HG03558 (cell line): ENCODE results near the gene EPHA1.
"Not testable (repeated sequence)": the region's sequence is repeated elsewhere in the genome, so short reads cannot be mapped to it uniquely, and the experiment has no call there.

ENCODE experiments used
- ATAC-seq: cut with Tn5 transposase; IDR thresholded peaks from one replicate; pipeline ENCODE4 v1.9.1; 2021; ENCODE audit warnings: moderate number of reproducible peaks; ENCODE audit not compliant: unreplicated experiment; ENCODE audit errors: extremely low read depth

Gene EPHA1

DNA sequence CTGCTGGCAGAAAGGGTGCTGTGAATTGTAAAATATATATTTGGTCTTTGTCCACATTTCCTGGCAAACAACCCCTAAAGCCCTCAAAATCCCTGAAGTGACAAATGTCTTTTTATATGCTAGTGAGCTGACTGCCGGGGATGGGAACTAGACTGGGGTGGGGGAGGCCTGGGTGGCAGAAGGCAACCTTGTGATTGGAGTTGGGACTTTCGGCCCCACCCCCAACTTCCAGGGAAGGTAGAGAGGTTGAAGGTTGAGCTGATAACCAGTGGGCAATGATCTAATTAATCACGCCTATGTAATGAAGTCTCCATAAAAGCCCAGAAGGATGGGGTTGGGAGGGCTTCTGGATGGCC is 2.7 kb downstream of the EPHA1 start:
- no peak for ATAC-seq

- ATAC-seq, result no peak
Measured at GRCh38 chr7:143405173-143406001, 3.3 kb downstream of the EPHA1 start.

GRCh38 chr7:143402233-143402632 is 6.4 kb downstream of the EPHA1 start:
- not testable (repeated sequence) for ATAC-seq

DNA sequence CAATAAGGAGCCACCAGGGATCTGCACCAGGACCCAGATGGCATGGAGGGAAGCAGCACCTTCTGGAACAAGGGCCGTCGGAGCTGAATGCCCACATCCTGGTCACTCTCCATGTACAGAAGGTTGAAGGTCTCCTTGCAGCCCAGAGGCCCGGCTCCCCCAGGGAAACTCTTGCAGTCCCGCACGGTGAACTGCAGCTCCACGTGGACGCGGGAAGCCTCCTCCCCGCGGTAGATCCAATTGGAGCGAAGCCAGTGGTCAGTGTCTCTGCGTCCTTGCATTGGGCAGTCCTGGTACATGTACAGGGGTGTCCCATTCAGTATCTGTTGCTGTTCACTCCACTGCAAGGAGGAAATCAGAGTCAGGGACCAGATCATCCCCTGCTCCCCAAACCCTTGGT is 7.4 kb downstream of the EPHA1 start:
- no peak for ATAC-seq

DNA sequence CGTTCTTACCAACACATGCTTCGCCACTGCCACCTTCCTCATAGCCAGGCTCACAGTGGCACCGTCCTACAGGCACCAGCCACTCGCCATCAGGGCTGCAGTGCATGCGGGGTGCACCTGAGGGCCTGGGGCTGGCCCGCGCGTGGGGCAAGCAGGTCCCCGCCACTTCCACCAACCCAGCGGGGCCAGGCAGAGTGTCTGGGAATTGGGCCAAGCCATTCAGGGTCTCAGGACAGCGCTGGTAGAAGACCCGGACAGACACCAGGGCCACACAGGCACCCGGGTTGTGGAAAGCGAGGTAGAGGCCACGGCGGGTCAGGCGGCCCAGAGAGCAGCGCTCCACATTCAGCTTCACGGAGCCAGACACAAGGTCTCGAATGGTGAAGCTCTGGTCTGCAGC is 9.0 kb downstream of the EPHA1 start:
- ATAC-seq, result no peak

DNA sequence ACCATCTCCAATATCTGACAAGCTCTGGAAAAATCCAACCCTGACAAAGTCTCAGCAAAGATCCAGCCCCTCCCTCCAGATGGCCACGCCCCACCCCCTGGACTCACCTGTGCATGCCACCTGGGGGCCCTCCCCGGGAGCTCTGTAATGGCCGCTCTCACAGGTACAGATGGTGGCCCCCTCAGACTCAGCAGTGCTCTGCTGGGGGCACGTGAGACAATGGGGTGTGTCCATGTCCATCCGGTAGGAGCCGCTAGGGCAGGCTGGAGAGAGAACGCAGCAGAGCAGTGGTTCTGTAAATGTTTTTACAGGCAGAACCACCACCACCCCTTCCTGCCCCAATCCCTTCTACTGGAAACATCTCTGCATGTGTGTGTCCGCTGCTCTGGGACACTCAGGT is 9.5 kb downstream of the EPHA1 start:
- ATAC-seq, result no peak

DNA sequence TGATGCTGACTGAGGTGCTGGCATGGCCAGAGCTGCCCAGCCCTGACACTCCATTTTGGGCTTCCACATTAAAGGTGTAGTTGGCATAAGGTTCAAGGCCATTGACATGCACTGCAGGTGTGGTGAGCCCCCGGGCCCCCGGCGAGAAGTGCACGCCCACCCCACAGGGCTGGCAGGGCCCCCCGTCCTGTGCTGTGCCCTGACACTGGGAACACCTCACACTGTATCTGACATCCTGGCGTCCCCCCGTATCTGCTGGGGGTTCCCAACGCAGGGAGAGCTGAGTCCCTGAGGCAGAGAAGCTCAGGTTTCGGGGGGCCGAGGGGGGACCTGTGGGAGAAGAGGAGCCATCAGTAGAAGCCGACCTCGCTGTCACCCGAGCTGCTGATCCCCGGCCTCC is 10.0 kb downstream of the EPHA1 start:
- no peak for ATAC-seq

GRCh38 chr7:143397710-143398530 is 10.7 kb downstream of the EPHA1 start:
- no peak for ATAC-seq

DNA sequence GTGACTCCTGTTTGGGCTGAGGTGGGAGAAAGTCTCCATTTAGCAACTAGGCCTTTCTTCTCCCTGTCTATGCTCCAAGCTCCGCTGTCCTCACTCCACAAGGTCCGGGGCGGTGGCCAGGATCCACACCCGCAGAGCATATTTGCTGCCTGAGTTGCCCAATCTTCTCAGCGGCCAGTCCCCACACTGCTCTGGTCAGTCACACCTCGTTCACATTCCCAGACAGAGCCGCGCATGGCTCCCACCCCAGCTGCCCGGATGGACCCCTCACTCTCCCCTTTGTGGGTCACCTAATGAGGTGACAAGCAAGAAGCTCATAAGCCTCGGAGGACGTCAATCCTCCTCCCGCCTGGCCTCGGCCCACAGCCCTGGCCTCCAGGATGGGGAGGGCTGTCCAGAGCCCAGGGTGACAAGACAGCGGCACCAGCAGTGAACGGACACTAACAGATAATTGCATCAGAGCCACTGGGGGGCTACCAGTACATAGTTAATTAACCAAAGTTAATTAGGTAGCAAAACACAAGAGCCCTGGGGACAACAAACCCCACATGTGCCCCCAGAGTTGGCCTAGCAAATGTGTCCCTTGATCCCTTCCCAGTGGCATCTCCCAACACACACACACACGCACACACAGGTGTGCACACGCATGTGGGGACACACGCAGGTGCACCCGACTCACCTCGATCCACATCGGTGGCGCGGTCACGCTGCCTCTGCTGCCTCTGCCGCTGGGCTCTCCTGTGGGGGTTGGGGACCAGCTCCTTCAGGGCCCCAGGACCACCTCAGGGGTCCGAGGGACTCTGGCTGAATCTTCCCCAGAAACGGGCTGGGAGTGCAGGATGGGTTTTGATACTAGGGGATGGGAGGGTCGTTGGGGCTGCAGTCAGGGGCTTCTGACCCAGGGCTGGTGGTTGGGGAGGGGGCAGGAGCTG is 11.8 kb downstream of the EPHA1 start:
- no peak for ATAC-seq

DNA sequence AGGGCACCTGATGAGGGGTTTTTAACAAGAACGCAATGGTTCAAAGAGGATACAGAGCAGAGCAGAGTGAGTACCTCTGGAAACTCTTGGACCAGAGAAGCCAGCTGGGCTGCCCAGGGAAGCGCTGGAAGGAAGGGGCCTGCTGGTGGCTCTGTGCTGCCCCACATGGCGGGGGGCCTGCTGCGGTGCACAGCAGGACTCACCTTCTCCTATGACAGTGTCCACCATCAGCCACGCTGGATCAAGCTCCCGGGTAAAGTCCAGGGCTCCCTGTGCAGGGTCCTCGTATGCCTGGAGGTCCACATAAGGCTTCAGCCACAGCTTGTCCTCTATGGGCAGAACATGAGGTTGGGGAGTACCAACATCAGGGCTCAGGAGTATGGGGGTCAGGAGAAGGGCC is 12.5 kb downstream of the EPHA1 start:
- no peak for ATAC-seq

- ATAC-seq, result no peak
Measured at GRCh38 chr7:143395187-143396149, 13.2 kb downstream of the EPHA1 start.

DNA sequence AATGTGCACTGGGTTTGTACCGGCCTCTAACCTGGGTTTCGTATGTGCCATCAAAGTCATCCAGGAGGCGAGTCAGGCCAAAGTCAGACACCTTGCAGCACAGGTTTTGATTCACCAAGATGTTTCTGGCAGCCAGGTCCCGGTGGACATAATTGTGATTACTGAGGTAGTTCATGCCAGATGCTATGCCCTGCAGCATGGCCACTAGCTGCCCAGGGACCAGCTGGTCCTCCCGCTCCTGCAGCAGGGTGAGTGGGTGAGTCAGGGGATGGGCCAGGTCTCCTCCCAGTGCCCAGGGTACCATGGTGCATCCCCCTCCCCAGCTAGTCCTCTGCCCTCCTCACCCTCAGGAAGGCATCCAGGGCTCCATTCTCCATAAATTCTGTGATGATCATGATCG is 13.9 kb downstream of the EPHA1 start:
- ATAC-seq, result no peak

GRCh38 chr7:143394068-143394467 is 14.6 kb downstream of the EPHA1 start:
- ATAC-seq, result no peak

- no peak for ATAC-seq
Measured at GRCh38 chr7:143393267-143394041, 15.2 kb downstream of the EPHA1 start.

DNA sequence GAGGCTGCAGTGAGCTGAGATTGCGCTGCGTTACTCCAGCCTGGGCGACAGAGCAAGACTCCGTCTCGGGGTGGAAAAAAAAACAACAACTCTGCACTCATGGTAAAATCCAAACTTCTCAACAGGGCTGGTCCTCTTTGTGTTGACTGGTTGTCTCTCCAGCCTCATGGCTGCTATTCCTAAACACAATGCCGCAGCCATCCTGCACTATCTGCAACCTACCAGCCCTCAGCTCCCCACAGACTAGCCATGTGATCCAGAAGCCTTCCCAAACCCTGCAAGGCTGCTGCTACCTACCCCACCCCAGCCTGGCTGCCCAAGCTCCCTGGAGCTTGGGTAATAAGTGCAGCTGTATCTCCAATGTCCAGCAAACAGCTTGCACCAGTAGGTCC is 15.8 kb downstream of the EPHA1 start:
- ATAC-seq, result no peak

GRCh38 chr7:143392427-143392826 is 16.2 kb downstream of the EPHA1 start:
- not testable (repeated sequence) for ATAC-seq

- no peak for ATAC-seq
Measured at GRCh38 chr7:143391462-143392404, 16.9 kb downstream of the EPHA1 start.
